Progenitor cell of endocrine pancreas (in vitro differentiated cells): ENCODE measurements around the gene ELF2. TPM values are rescaled to one million over a fixed set of nuclear protein-coding genes. Genes with fewer than 3 reads are reported as not detected.

ENCODE experiments used
- DNase-seq: peaks from one replicate; pipeline ENCODE4 v3.0.0; 2021; ENCODE audit warnings: low spot score; ENCODE audit not compliant: unreplicated experiment
- H3K27ac Mint-ChIP-seq: 2 replicates; pipeline ENCODE4 v1.8.0; 2021; ENCODE audit warnings: mild to moderate bottlenecking, moderate library complexity, mixed read lengths
- H3K27me3 Mint-ChIP-seq: 2 replicates; pipeline ENCODE4 v1.8.0; 2021; ENCODE audit warnings: mixed read lengths
- H3K36me3 Mint-ChIP-seq: 2 replicates; pipeline ENCODE4 v1.8.0; 2022; ENCODE audit warnings: mixed read lengths; ENCODE audit not compliant: insufficient read depth
- H3K4me1 Mint-ChIP-seq: 2 replicates; pipeline ENCODE4 v1.8.0; 2021; ENCODE audit warnings: low read depth, mixed read lengths
- H3K4me3 Mint-ChIP-seq: 2 replicates; pipeline ENCODE4 v1.8.0; 2021; ENCODE audit warnings: low read depth, mild to moderate bottlenecking, moderate library complexity, mixed read lengths
- H3K9me3 Mint-ChIP-seq: 2 replicates; pipeline ENCODE4 v1.8.0; 2021; ENCODE audit warnings: low read depth, mixed read lengths
- CTCF ChIP-seq: fragments of 200-600 bp; sonication (generic); IDR thresholded peaks from one replicate; pipeline ENCODE4 v1.5.0; 2021; ENCODE audit warnings: antibody characterized with exemption, mild to moderate bottlenecking; ENCODE audit not compliant: unreplicated experiment
- total RNA-seq: library from RNA; stranded (reverse); gene quantifications from 2 replicates; pipeline ENCODE4 v1.2.1, GENCODE V29; 2021

The ELF2 gene
- total RNA-seq, 1 donor from 2014 or later, result 56.5 TPM

DNA sequence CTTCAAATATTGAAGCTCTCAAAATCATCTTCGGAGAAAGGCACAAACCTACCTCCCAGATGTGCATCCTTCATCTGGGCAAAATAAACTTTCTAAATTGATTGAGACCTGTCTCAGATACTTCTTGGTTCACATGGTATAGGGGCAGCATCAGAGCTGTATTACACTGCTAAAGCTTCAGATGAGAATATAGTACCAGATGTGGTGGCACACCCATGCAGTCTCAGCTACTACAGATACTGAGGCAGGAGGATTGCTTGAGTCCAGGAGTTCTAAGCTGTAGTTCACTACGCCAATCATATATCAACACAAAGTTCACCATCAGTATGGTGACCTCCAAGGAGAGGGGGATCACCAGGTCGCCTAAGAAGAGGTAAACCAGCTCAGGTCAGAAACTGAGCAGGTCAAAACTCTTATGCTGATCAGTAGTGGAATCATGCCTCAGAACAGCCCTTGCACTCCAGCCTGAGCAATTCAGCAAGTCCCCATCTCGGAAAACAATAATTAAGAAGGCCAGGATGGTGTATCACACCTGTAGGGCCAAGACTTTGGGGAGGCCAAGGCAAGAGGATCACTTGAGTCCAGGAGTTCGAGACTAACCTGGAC is 22.0 kb downstream of the ELF2 start:
- peak overlapping the region; percentile 90 for H3K27ac Mint-ChIP-seq
- no peak overlapping the region for H3K4me3 Mint-ChIP-seq
- no peak for DNase-seq
- H3K27me3 Mint-ChIP-seq, result no peaks in the 10 kb centered on the region
- H3K4me1 Mint-ChIP-seq, result peaks cover 37% of the 10 kb centered on the region
- TF ChIP-seq CTCF, result no peak
- H3K9me3 Mint-ChIP-seq, result no peaks in the 10 kb centered on the region
- peaks cover 6% of the 10 kb centered on the region for H3K36me3 Mint-ChIP-seq

DNA sequence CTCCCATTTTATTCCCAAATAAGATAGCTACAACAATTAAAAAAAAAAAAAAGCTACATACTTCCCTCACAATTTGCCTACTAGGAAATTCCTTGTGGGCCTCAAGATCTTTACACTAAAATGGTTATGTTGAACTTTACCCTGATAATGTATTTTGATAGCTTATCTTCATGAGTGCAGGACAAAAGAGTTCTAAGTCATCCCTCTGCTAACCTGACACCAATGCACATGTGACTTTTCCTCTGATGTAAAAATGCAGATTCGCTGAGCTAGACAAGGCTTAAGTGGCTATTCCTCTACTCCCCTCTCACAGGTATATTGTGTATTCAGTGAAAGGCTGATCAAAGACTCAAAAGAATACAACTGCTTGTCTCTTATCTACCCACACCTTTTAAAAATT is 22.5 kb downstream of the ELF2 start:
- no peaks in the 10 kb centered on the region for H3K27me3 Mint-ChIP-seq
- peaks cover 6% of the 10 kb centered on the region for H3K36me3 Mint-ChIP-seq
- peak overlapping the region; percentile 90 for H3K27ac Mint-ChIP-seq
- H3K4me1 Mint-ChIP-seq, result peaks cover 36% of the 10 kb centered on the region
- H3K9me3 Mint-ChIP-seq, result no peaks in the 10 kb centered on the region
- no peak for DNase-seq
- H3K4me3 Mint-ChIP-seq, result peak overlapping the region; percentile 5
- TF ChIP-seq CTCF, result no peak

DNA sequence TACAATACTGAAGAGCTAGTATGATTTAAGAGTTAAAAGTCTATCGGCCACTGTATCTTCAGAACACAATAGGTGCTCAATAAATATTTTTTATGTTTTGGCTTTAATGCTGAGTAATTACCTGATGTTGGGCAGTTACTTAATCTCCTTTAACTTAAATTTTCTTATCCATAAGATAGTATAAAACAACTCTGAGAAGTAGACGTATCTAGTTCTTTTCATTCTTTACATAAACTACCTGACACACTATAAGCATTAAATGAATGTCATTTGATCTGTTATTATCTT is 22.9 kb downstream of the ELF2 start:
- Mint-ChIP-seq H3K4me1 (peaks cover 32% of the 10 kb centered on the region), H3K27ac (peak overlapping the region; percentile 90), H3K4me3 (no peak overlapping the region), H3K9me3 (no peaks in the 10 kb centered on the region), H3K27me3 (no peaks in the 10 kb centered on the region), H3K36me3 (peaks cover 4% of the 10 kb centered on the region)
- no peak for TF ChIP-seq CTCF
- no peak for DNase-seq

DNA sequence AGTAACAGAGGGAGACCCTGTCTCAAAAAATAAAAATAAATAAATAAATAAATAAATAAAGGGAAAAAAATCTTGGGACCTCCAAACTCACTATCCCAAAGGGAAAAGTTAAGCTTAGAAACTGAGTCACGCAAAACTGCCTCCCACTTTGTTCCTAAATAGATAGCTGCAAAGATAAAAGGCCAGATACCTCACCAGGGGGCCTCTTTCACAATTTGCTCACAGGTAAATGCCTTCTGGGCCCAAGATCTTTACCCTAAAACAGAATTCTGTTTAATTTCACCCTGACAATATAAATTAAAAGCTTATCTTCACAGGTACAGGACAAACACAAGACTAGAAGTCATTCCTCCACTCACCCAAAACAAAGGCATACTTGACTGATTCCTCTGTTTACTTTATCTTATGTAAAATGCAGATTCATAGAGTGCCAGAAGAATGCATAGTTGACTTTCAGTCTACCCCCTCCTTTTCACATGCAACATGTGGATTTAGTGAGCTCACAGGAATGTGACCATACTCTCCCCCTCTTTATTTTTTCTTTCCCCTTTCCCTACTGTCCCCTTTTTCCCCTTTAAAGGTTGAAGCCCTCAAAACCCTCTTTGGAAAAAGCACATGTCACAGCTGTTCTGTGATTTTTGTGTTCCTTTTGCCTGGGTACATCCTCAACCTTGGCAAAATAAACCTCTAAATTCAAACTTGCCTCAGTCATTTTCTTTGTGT is 23.4 kb downstream of the ELF2 start:
- no peak overlapping the region for H3K4me3 Mint-ChIP-seq
- no peaks in the 10 kb centered on the region for H3K9me3 Mint-ChIP-seq
- no peak for TF ChIP-seq CTCF
- no peaks in the 10 kb centered on the region for H3K27me3 Mint-ChIP-seq
- peak overlapping the region; percentile 90 for H3K27ac Mint-ChIP-seq
- H3K36me3 Mint-ChIP-seq, result peaks cover 3% of the 10 kb centered on the region
- H3K4me1 Mint-ChIP-seq, result peaks cover 26% of the 10 kb centered on the region
- no peak for DNase-seq

- Mint-ChIP-seq H3K9me3 (peaks cover under 1% of the 10 kb centered on the region), H3K4me1 (peaks cover 21% of the 10 kb centered on the region), H3K36me3 (no peaks in the 10 kb centered on the region), H3K27me3 (no peaks in the 10 kb centered on the region), H3K27ac (no peak overlapping the region), H3K4me3 (no peak overlapping the region)
- DNase-seq, result no peak
- no peak for TF ChIP-seq CTCF
Observed at GRCh38 chr4:139152249-139152648, 24.8 kb downstream of the ELF2 start.
